CD4-positive, alpha-beta T cell (primary cell): ENCODE results near the gene SH3RF3. TPM values are rescaled to one million over a fixed set of nuclear protein-coding genes. Genes with fewer than 3 reads are reported as not detected.
"Not testable (repeated sequence)": the region's sequence is repeated elsewhere in the genome, so short reads cannot be mapped to it uniquely, and the experiment has no call there.

Experiments used
- ATAC-seq: fragments of 200-7000 bp; cut with Tn5 transposase; one replicate; pipeline ENCODE4 v1.10.0; 2022; ENCODE audit warnings: mild to moderate bottlenecking; ENCODE audit not compliant: poor library complexity
- CTCF ChIA-PET: fragments of 350-600 bp; sonication (Branson Sonifier 250); formaldehyde crosslinking; loops from one replicate; lab custom pipeline; 2021; ENCODE audit warnings: antibody characterized with exemption, inconsistent platforms; lab: Charles Lee
- POLR2A ChIA-PET: fragments of 350-600 bp; sonication (Branson Sonifier 250); formaldehyde crosslinking; loops from one replicate; lab custom pipeline; 2021; ENCODE audit warnings: antibody characterized with exemption, inconsistent platforms; lab: Charles Lee
- DNase-seq, 14 experiments: peaks; one replicate each; pipeline ENCODE4 v3.0.0-alpha.2; 2013 to 2020; ENCODE audit warnings: mixed read lengths in 2 of 14
- H3K27ac ChIP-seq, 2 donors: one replicate each; pipeline versions ENCODE4 v1.5.1 to v1.7.0; 2013; ENCODE audit warnings: low read length in 2 of 2, low read depth in 1 of 2, mild to moderate bottlenecking in 1 of 2
- H3K27me3 ChIP-seq, 2 experiments: 1 replicate in 1 of 2; 2 replicates in 1 of 2; pipeline versions ENCODE4 v1.6.1 to v1.7.0; 2013; ENCODE audit warnings: low read length in 2 of 2, control low read depth in 1 of 2, mild to moderate bottlenecking in 1 of 2, moderate library complexity in 1 of 2; ENCODE audit not compliant: insufficient read depth in 2 of 2, control insufficient read depth in 1 of 2
- H3K36me3 ChIP-seq: one replicate; pipeline ENCODE4 v1.6.1; 2013; ENCODE audit warnings: low read length, control low read depth; ENCODE audit not compliant: insufficient read depth
- H3K4me1 ChIP-seq: one replicate; pipeline ENCODE4 v1.6.1; 2013; ENCODE audit warnings: low read length, control low read depth; ENCODE audit not compliant: insufficient read depth
- H3K4me3 ChIP-seq: one replicate; pipeline ENCODE4 v1.5.1; 2013; ENCODE audit warnings: mild to moderate bottlenecking, low read length, moderate library complexity
- H3K9me3 ChIP-seq, 2 experiments: 1 replicate in 1 of 2; 2 replicates in 1 of 2; pipeline versions ENCODE4 v1.6.1 to v1.7.0; 2013; ENCODE audit warnings: low read length in 2 of 2, mild to moderate bottlenecking in 2 of 2, control low read depth in 1 of 2, moderate library complexity in 1 of 2; ENCODE audit not compliant: control insufficient read depth in 1 of 2, insufficient read depth in 1 of 2
- H3K27ac Mint-ChIP-seq: one replicate; pipeline ENCODE4 v1.8.0; 2020; ENCODE audit warnings: mixed read lengths
- H3K27me3 Mint-ChIP-seq: one replicate; pipeline ENCODE4 v1.8.0; 2021; ENCODE audit warnings: mixed read lengths
- H3K36me3 Mint-ChIP-seq: one replicate; pipeline ENCODE4 v1.8.0; 2021; ENCODE audit warnings: low read depth, mixed read lengths
- H3K4me1 Mint-ChIP-seq: one replicate; pipeline ENCODE4 v1.8.0; 2021; ENCODE audit warnings: low read depth, mixed read lengths
- H3K4me3 Mint-ChIP-seq: one replicate; pipeline ENCODE4 v1.8.0; 2020; ENCODE audit warnings: mild to moderate bottlenecking, mixed read lengths
- H3K9me3 Mint-ChIP-seq: one replicate; pipeline ENCODE4 v1.8.0; 2020; ENCODE audit warnings: mixed read lengths
- CTCF ChIP-seq: fragments of 200-600 bp; IDR thresholded peaks from one replicate; pipeline ENCODE4 v1.8.0; 2022; ENCODE audit warnings: antibody characterized with exemption, mild to moderate bottlenecking
- intact Hi-C, 2 experiments: fragments of 100-400 bp; cut with DNase I in 1 of 2; cut with micrococcal nuclease in 1 of 2; formaldehyde crosslinking; loops; one replicate each; pipeline versions ENCODE4 v1.15.1 to v1.9.0; 2023 to 2025; cut with DNase I, micrococcal nuclease
- total RNA-seq, 174 experiments: library from RNA in 2 of 174; stranded (reverse) in 2 of 174; gene quantifications; one replicate each; pipeline ENCODE4 v1.2.3 and lab custom pipeline; 2021 to 2026

Gene SH3RF3
- total RNA-seq, 2 experiments from 2014 or later: 5.2 to 5.9 TPM

DNA sequence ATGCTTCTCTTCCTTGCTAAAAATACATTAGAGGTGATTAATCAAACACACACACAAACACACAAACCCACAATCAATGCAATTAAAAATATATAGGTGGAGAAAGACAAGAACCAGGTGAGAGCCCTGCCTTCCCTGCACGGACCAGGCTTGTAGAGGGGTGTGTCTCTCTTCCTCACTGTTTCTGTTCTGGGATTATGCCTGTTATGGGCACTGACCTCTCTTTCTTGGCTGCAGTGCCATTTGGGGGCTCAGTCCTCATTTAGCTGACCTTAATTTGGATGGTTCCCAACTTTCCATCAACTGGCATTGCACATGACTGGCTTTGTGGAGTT lies 89.8 kb downstream of the SH3RF3 start:
- peaks cover 52% of the 10 kb centered on the region for H3K4me1 ChIP-seq
- intact Hi-C loops: loop anchor here (5.0 to 10.0 kb wide), 2 partner anchors 129 to 194 kb away; no protein-coding TSS in a partner anchor
- ATAC-seq: no peak
- Mint-ChIP-seq H3K9me3 (no peaks in the 10 kb centered on the region), H3K27ac (no peak overlapping the region), H3K36me3 (no peaks in the 10 kb centered on the region), H3K4me3 (no peak overlapping the region), H3K27me3 (peaks cover 64% of the 10 kb centered on the region), H3K4me1 (peaks cover 52% of the 10 kb centered on the region)
- no peak overlapping the region for H3K4me3 ChIP-seq
- no peak for TF ChIP-seq CTCF
- ChIA-PET CTCF (no interaction called here), POLR2A (interaction anchor here (0.9 to 2.1 kb wide), 3 partner anchors 11 to 187 kb away, joined by 3 to 17 read pairs (median 3); no protein-coding TSS in a partner anchor)
- peaks cover 0 to 7% of the 10 kb centered on the region in 2 experiments for H3K9me3 ChIP-seq
- H3K27ac ChIP-seq: no peak overlapping the region
- DNase-seq: no peak
- peaks cover 25 to 37% of the 10 kb centered on the region in 2 experiments for H3K27me3 ChIP-seq
- no peaks in the 10 kb centered on the region for H3K36me3 ChIP-seq

GRCh38 chr2:109220860-109221259 lies 91.9 kb downstream of the SH3RF3 start:
- H3K27me3 ChIP-seq: peaks cover 14 to 22% of the 10 kb centered on the region in 2 experiments
- DNase-seq (no peak), ATAC-seq (no peak)
- Mint-ChIP-seq H3K27ac (no peak overlapping the region), H3K27me3 (peaks cover 43% of the 10 kb centered on the region), H3K36me3 (no peaks in the 10 kb centered on the region), H3K4me1 (peaks cover 31% of the 10 kb centered on the region), H3K9me3 (no peaks in the 10 kb centered on the region), H3K4me3 (no peak overlapping the region)
- TF ChIP-seq CTCF: no peak
- H3K4me3 ChIP-seq: no peak overlapping the region
- peaks cover 31% of the 10 kb centered on the region for H3K4me1 ChIP-seq
- POLR2A ChIA-PET: no interaction called here
- no peak overlapping the region for H3K27ac ChIP-seq
- peaks cover 0 to 7% of the 10 kb centered on the region in 2 experiments for H3K9me3 ChIP-seq
- no peaks in the 10 kb centered on the region for H3K36me3 ChIP-seq
- intact Hi-C loops: no loop called here
- CTCF ChIA-PET: no interaction called here

- Mint-ChIP-seq H3K27me3 (peaks cover 39% of the 10 kb centered on the region), H3K4me1 (peaks cover 26% of the 10 kb centered on the region)
- DNase-seq, intact Hi-C loops, H3K9me3 Mint-ChIP-seq, H3K36me3 ChIP-seq, H3K4me3 ChIP-seq, H3K27ac ChIP-seq, H3K9me3 ChIP-seq, H3K36me3 Mint-ChIP-seq, H3K4me3 Mint-ChIP-seq, ATAC-seq, H3K27ac Mint-ChIP-seq, CTCF ChIA-PET, POLR2A ChIA-PET: not testable (repeated sequence)
- H3K4me1 ChIP-seq: peaks cover 26% of the 10 kb centered on the region
- H3K27me3 ChIP-seq: peaks cover 9 to 17% of the 10 kb centered on the region in 2 experiments
Measured at GRCh38 chr2:109221316-109221715, 92.3 kb downstream of the SH3RF3 start.

DNA sequence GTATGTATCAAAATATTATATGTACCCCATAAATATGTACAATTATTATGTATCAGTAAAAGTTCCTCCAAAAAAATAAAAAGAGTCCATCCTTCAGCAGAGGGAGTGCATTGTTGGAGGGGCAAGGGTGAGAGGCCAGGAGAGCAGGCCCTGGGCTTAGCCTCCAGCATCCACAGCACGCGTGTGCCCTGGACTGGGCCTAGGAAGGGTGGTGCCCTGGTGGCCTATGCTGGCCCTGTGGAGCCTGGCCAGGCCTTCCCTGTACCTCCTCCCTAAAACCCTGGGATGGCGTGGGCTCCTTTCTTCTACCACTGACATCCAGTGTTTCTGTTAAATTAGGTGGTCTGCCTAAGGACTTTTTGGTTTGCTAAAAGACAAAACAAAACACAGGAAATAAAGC lies 93.4 kb downstream of the SH3RF3 start:
- ChIA-PET POLR2A (no interaction called here), CTCF (no interaction called here)
- intact Hi-C loops: no loop called here

More for the DNA sequence above, 93.4 kb downstream of the SH3RF3 start:
- Mint-ChIP-seq H3K9me3 (no peaks in the 10 kb centered on the region), H3K27ac (no peak overlapping the region), H3K36me3 (no peaks in the 10 kb centered on the region), H3K4me1 (peaks cover 15% of the 10 kb centered on the region), H3K4me3 (no peak overlapping the region), H3K27me3 (peaks cover 27% of the 10 kb centered on the region)
- H3K9me3 ChIP-seq: peaks cover 0 to 3% of the 10 kb centered on the region in 2 experiments
- DNase-seq: no peak
- no peak overlapping the region for H3K27ac ChIP-seq
- H3K36me3 ChIP-seq: no peaks in the 10 kb centered on the region
- ATAC-seq: no peak
- H3K4me1 ChIP-seq: peaks cover 16% of the 10 kb centered on the region
- H3K4me3 ChIP-seq: no peak overlapping the region
- peaks cover 0 to 10% of the 10 kb centered on the region in 2 experiments for H3K27me3 ChIP-seq
- no peak for TF ChIP-seq CTCF
